Left lung (tissue), 10 donors: ENCODE results near the gene GSC2. TPM values are rescaled to one million over a fixed set of nuclear protein-coding genes. Genes with fewer than 3 reads are reported as not detected.

Experiments
- ATAC-seq: fragments of 200-7000 bp; cut with Tn5 transposase; one replicate; pipeline ENCODE4 v1.9.1; 2020; ENCODE audit warnings: moderate library complexity
- DNase-seq, 4 donors: peaks; one replicate each; pipeline ENCODE4 v3.0.0-alpha.2; 2013 to 2020
- H3K27ac ChIP-seq, 2 donors: fragments of 200-600 bp; sonication (generic) in 1 of 2; one replicate each; pipeline versions ENCODE4 v1.5.0 to v1.8.0; 2020 to 2021
- H3K27me3 ChIP-seq, 2 donors: fragments of 200-600 bp; sonication (generic) in 1 of 2; one replicate each; pipeline versions ENCODE4 v1.5.0 to v1.8.0; 2020 to 2021
- H3K36me3 ChIP-seq, 2 donors: fragments of 200-600 bp; sonication (generic) in 1 of 2; one replicate each; pipeline versions ENCODE4 v1.5.0 to v1.8.0; 2020 to 2021
- H3K4me1 ChIP-seq, 2 donors: fragments of 200-600 bp; one replicate each; pipeline ENCODE4 v1.8.0; 2021
- H3K4me3 ChIP-seq, 2 donors: fragments of 200-600 bp; sonication (generic) in 1 of 2; one replicate each; pipeline versions ENCODE4 v1.5.0 to v1.8.0; 2020 to 2021; ENCODE audit warnings: mild to moderate bottlenecking in 1 of 2
- H3K9me3 ChIP-seq, 2 donors: fragments of 200-600 bp; sonication (generic) in 1 of 2; one replicate each; pipeline versions ENCODE4 v1.5.0 to v1.8.0; 2020 to 2021
- CTCF ChIP-seq, 2 donors: fragments of 200-600 bp; sonication (generic) in 1 of 2; IDR thresholded peaks; one replicate each; pipeline versions ENCODE4 v1.5.0 to v1.8.0; 2021; ENCODE audit warnings: antibody characterized with exemption in 2 of 2
- intact Hi-C, 2 donors: fragments of 100-400 bp; cut with DNase I; formaldehyde crosslinking; loops; one replicate each; pipeline versions ENCODE4 v1.11.2 to v1.14.2; 2022
- polyA plus RNA-seq, 6 donors: library from polyadenylated mRNA; unstranded; fragments of 120-200 nt; gene quantifications; one replicate each; pipeline ENCODE4 v1.2.1, GENCODE V29; 2013; ENCODE audit not compliant: insufficient read length in 6 of 6
- total RNA-seq, 2 donors: library from RNA; stranded (reverse); fragmentation: NEBNext Ultra II Directional; extraction: Animal tissue kit (Norgen Biotek cat#: 25700); gene quantifications; one replicate each; pipeline ENCODE4 v1.2.1, GENCODE V29; 2021
- donor health status: DM: no; HTN: yes; CAD: no.
- donor health status: DM: no; HTN: no; CAD: no.

Gene GSC2
- total and polyA plus RNA-seq, 8 donors: not detected

- Histone ChIP-seq H3K9me3 (no peaks in the 10 kb centered on the region), H3K27me3 (no peaks in the 10 kb centered on the region), H3K4me1 (no peaks in the 10 kb centered on the region), H3K36me3 (peaks cover 0 to 58% of the 10 kb centered on the region in 2 donors), H3K27ac (no peak overlapping the region), H3K4me3 (no peak overlapping the region)
- intact Hi-C loops: no loop called here
- no peak for TF ChIP-seq CTCF (IDR thresholded peaks at IDR 0.05)
- no peak for ATAC-seq
- no peak for DNase-seq
Measured at GRCh38 chr22:19131685-19132015, 18.4 kb downstream of the GSC2 start.

- DNase-seq (no peak), ATAC-seq (no peak)
- no peaks in the 10 kb centered on the region for H3K9me3 ChIP-seq
- H3K36me3 ChIP-seq: peaks cover 0 to 53% of the 10 kb centered on the region in 2 donors
- no peak within 1 kb of the TSS for H3K4me3 ChIP-seq
- TF ChIP-seq CTCF (IDR thresholded peaks at IDR 0.05): no peak
- intact Hi-C loops: no loop called here
- no peak within 1 kb of the TSS for H3K27ac ChIP-seq
- H3K27me3 ChIP-seq: no peaks in the 10 kb centered on the region
- no peaks in the 10 kb centered on the region for H3K4me1 ChIP-seq
Measured at GRCh38 chr22:19130959-19131684, 19.0 kb downstream of the GSC2 start, which contains the start of gene TSSK2. Gene TSSK2, plus strand, starts transcription at chr22:19131308. Its CDS starts 92 bp downstream, at chr22:19131400.

- no peaks in the 10 kb centered on the region for H3K9me3 ChIP-seq
- no peaks in the 10 kb centered on the region for H3K4me1 ChIP-seq
- H3K4me3 ChIP-seq: no peak overlapping the region
- no peaks in the 10 kb centered on the region for H3K27me3 ChIP-seq
- H3K27ac ChIP-seq: no peak overlapping the region
- ATAC-seq (no peak), DNase-seq (no peak)
- intact Hi-C loops: no loop called here
- no peak for TF ChIP-seq CTCF (IDR thresholded peaks at IDR 0.05)
- H3K36me3 ChIP-seq: peaks cover 0 to 40% of the 10 kb centered on the region in 2 donors
Measured at GRCh38 chr22:19129871-19130270, 20.2 kb downstream of the GSC2 start.

- no peak for TF ChIP-seq CTCF (IDR thresholded peaks at IDR 0.05)
- no peaks in the 10 kb centered on the region for H3K4me1 ChIP-seq
- no peak for ATAC-seq
- H3K27me3 ChIP-seq: no peaks in the 10 kb centered on the region
- intact Hi-C loops: no loop called here
- no peaks in the 10 kb centered on the region for H3K9me3 ChIP-seq
- H3K36me3 ChIP-seq: peaks cover 0 to 33% of the 10 kb centered on the region in 2 donors
- no peak overlapping the region for H3K27ac ChIP-seq
- no peak overlapping the region for H3K4me3 ChIP-seq
- DNase-seq: no peak
Measured at GRCh38 chr22:19128946-19129727, 21.0 kb downstream of the GSC2 start.

GRCh38 chr22:19128009-19128401 is 22.1 kb downstream of the GSC2 start:
- no peak for TF ChIP-seq CTCF (IDR thresholded peaks at IDR 0.05)
- Histone ChIP-seq H3K36me3 (peaks cover 0 to 22% of the 10 kb centered on the region in 2 donors), H3K4me1 (peaks cover 0 to 4% of the 10 kb centered on the region in 2 donors), H3K9me3 (no peaks in the 10 kb centered on the region), H3K27ac (no peak overlapping the region), H3K4me3 (no peak overlapping the region), H3K27me3 (no peaks in the 10 kb centered on the region)
- no peak for ATAC-seq
- intact Hi-C loops: no loop called here
- DNase-seq: no peak
